CD4-positive, CD25-positive, alpha-beta regulatory T cell (primary cell): ENCODE data around the gene JUN. TPM values are rescaled to one million over a fixed set of nuclear protein-coding genes. Genes with fewer than 3 reads are reported as not detected.

Experiments used
- ATAC-seq, 2 donors: fragments of 150-1000 bp; cut with Tn5 transposase; one replicate each; pipeline ENCODE4 v1.10.0; 2021; ENCODE audit warnings: low read depth in 2 of 2, moderate number of reproducible peaks in 2 of 2, moderate library complexity in 1 of 2
- DNase-seq, 3 donors: peaks; one replicate each; pipeline versions ENCODE4 v3.0.0 to v3.0.0-alpha.2; 2012 to 2022; ENCODE audit warnings: mixed read lengths in 1 of 3
- H3K27ac ChIP-seq: one replicate; pipeline ENCODE4 v1.7.0; 2013; ENCODE audit warnings: mild to moderate bottlenecking, low read length; ENCODE audit not compliant: insufficient read depth, poor library complexity, severe bottlenecking
- H3K27me3 ChIP-seq: one replicate; pipeline ENCODE4 v1.7.0; 2013; ENCODE audit warnings: low read length; ENCODE audit not compliant: control insufficient read depth, insufficient read depth
- H3K36me3 ChIP-seq: one replicate; pipeline ENCODE4 v1.7.0; 2013; ENCODE audit warnings: mild to moderate bottlenecking, low read length, moderate library complexity; ENCODE audit not compliant: control insufficient read depth, insufficient read depth
- H3K4me1 ChIP-seq: 2 replicates; pipeline ENCODE4 v1.7.0; 2013; ENCODE audit warnings: mild to moderate bottlenecking, low read length; ENCODE audit not compliant: insufficient read depth, control insufficient read depth, poor library complexity, severe bottlenecking
- H3K4me3 ChIP-seq: one replicate; pipeline ENCODE4 v1.7.0; 2013; ENCODE audit warnings: low read depth, mild to moderate bottlenecking, low read length, moderate library complexity
- H3K9me3 ChIP-seq, 2 experiments: 1 replicate in 1 of 2; 2 replicates in 1 of 2; pipeline ENCODE4 v1.7.0; 2013; ENCODE audit warnings: low read length in 2 of 2, mild to moderate bottlenecking in 1 of 2, moderate library complexity in 1 of 2; ENCODE audit not compliant: control insufficient read depth in 2 of 2
- H3K27ac Mint-ChIP-seq, 3 donors: one replicate each; pipeline ENCODE4 v1.8.0; 2020 to 2022; ENCODE audit warnings: mild to moderate bottlenecking in 3 of 3, mixed read lengths in 3 of 3, moderate library complexity in 2 of 3
- H3K27me3 Mint-ChIP-seq: one replicate; pipeline ENCODE4 v1.8.0; 2022; ENCODE audit warnings: mild to moderate bottlenecking, mixed read lengths
- H3K36me3 Mint-ChIP-seq: one replicate; pipeline ENCODE4 v1.8.0; 2020; ENCODE audit warnings: mixed read lengths
- H3K4me1 Mint-ChIP-seq, 4 donors: one replicate each; pipeline ENCODE4 v1.8.0; 2020 to 2022; ENCODE audit warnings: mixed read lengths in 4 of 4, mild to moderate bottlenecking in 1 of 4
- H3K4me3 Mint-ChIP-seq, 4 donors: one replicate each; pipeline ENCODE4 v1.8.0; 2020 to 2022; ENCODE audit warnings: mild to moderate bottlenecking in 4 of 4, mixed read lengths in 4 of 4, moderate library complexity in 3 of 4
- H3K9me3 Mint-ChIP-seq, 7 donors: one replicate each; pipeline ENCODE4 v1.8.0; 2020 to 2022; ENCODE audit warnings: mixed read lengths in 7 of 7, mild to moderate bottlenecking in 3 of 7, moderate library complexity in 2 of 7
- polyA plus RNA-seq, 4 donors: library from polyadenylated mRNA; unstranded; fragments of 300-500 nt; fragmentation: Illumina TruSeq; gene quantifications; one replicate each; pipeline ENCODE4 v1.2.3, GENCODE V29; 2021
- total RNA-seq: library from RNA; stranded (reverse); gene quantifications from one replicate; pipeline ENCODE4 v1.2.3, GENCODE V29; 2022

Gene JUN
- total and polyA plus RNA-seq, 5 donors from 2014 or later: 41.3 to 1,538 (median 52.2) TPM

DNA sequence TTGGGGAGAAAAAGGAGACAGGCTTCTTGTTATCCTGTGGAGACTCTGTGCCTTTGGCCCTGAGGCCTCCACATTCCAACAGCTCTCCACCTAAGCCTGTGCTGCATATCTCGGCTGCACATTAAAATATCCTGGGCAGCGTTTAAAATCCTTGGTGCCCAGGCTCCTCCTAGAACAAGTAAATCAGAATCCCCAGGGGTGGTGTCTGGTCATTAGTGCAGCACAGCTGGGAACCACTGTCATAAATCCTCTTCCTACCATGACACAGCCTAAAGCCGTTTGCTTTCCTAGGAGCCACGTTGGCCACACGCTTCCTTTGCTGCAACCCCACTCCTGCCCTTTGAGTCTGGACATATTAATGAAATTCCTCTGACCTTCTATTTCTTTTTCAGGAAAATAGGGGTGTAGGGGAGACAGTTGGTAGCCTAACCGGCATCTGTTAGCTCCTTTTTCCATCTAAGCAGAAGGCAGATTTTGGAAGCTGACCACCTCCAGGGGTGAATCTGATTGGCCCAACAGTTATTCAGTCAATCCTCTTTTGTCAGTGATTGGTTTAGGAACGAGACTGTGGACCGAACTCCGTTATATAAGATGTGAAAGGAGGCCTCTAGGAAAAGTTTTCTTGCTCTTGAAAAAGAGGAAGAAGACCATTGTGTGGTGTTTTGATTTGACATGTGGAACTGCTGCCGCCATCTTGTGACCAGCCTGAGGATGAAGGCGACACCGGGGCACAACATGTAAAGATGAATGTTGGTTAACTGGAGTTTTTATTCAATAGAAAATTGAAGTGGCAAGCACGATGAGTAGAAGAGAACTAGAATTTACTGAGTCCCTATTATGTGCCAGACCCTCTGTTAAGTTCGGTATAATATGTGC is 41.9 kb downstream of the JUN start:
- no peak overlapping the region for H3K4me3 Mint-ChIP-seq
- H3K9me3 Mint-ChIP-seq: peaks cover 0 to 2% (median 0%) of the 10 kb centered on the region in 7 donors
- no peak overlapping the region for H3K4me3 ChIP-seq
- peak overlapping the region in 1 of 3 donors; percentile 45 for H3K27ac Mint-ChIP-seq
- H3K36me3 ChIP-seq: no peaks in the 10 kb centered on the region
- H3K4me1 Mint-ChIP-seq: peaks cover 0 to 5% (median 2%) of the 10 kb centered on the region in 4 donors
- H3K27ac ChIP-seq: no peak overlapping the region
- no peaks in the 10 kb centered on the region for H3K9me3 ChIP-seq
- DNase-seq (no peak), ATAC-seq (no peak)
- peaks cover 3% of the 10 kb centered on the region for H3K4me1 ChIP-seq
- H3K27me3 Mint-ChIP-seq: peaks cover 8% of the 10 kb centered on the region
- H3K36me3 Mint-ChIP-seq: peaks cover 3% of the 10 kb centered on the region
- H3K27me3 ChIP-seq: peaks cover 10% of the 10 kb centered on the region

DNA sequence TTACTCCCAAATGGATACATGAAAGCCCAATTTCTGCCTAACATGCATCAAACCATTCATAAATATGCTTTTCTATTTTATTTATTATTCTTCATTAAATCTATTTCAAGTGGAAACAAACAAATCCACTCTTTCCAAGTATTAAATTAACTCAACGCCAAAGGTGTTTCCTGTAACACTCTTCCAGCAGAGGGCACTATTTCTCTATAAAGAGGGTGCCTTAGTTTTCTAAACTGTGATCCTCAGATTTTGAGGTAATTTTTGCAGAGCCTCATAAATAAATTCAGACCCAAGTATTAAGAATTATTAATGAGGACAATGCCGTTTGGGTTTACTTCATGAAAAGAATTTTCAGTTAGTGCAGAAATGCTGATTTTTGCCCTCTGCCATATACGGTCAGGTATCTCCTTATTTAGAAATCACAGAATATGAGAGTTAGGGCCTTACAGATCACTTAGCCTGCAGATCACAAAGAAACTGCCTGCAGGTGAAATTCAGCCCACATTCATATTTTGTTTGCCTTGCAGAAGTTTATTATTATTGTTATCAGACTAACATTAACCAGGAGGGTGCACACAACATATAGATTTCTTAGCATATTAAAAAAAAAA is 43.9 kb downstream of the JUN start:
- ATAC-seq: no peak
- Mint-ChIP-seq H3K4me3 (no peak overlapping the region), H3K27ac (no peak overlapping the region), H3K4me1 (peaks cover 0 to 12% (median 2%) of the 10 kb centered on the region in 4 donors), H3K27me3 (no peaks in the 10 kb centered on the region), H3K36me3 (no peaks in the 10 kb centered on the region), H3K9me3 (peaks cover 0 to 2% (median 0%) of the 10 kb centered on the region in 7 donors)
- peaks cover 5% of the 10 kb centered on the region for H3K4me1 ChIP-seq
- DNase-seq: peak; percentile 8 to 64 (median 63)
- no peaks in the 10 kb centered on the region for H3K9me3 ChIP-seq
- no peak overlapping the region for H3K4me3 ChIP-seq
- H3K27ac ChIP-seq: no peak overlapping the region
- peaks cover 7% of the 10 kb centered on the region for H3K27me3 ChIP-seq
- no peaks in the 10 kb centered on the region for H3K36me3 ChIP-seq

DNA sequence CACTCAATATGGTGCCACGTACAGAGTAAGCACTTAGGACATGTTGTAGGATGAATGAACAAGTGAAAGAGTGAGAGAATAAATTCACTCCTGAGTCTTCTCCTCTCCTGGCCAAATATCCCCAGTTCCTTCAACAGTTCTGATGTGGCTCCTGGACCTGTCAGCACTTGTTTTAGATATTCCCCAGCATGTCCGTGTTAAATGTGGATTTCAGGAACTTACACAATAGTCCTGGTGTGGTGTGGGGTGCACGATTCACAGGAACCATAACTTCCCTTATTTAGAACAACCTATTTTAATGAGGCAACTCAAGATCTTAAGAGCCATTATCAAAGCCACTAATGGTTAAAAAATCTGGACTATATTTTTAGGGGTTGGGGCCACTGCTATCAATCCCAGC is 45.0 kb downstream of the JUN start:
- peaks cover 4% of the 10 kb centered on the region for H3K27me3 ChIP-seq
- Mint-ChIP-seq H3K4me3 (no peak overlapping the region), H3K36me3 (no peaks in the 10 kb centered on the region), H3K27ac (no peak overlapping the region), H3K9me3 (peaks cover 0 to 2% (median 0%) of the 10 kb centered on the region in 7 donors), H3K4me1 (peaks cover 0 to 12% (median 2%) of the 10 kb centered on the region in 4 donors), H3K27me3 (no peaks in the 10 kb centered on the region)
- DNase-seq: no peak
- H3K4me3 ChIP-seq: no peak overlapping the region
- no peaks in the 10 kb centered on the region for H3K36me3 ChIP-seq
- H3K4me1 ChIP-seq: peaks cover 5% of the 10 kb centered on the region
- ATAC-seq: no peak
- no peaks in the 10 kb centered on the region for H3K9me3 ChIP-seq
- no peak overlapping the region for H3K27ac ChIP-seq

DNA sequence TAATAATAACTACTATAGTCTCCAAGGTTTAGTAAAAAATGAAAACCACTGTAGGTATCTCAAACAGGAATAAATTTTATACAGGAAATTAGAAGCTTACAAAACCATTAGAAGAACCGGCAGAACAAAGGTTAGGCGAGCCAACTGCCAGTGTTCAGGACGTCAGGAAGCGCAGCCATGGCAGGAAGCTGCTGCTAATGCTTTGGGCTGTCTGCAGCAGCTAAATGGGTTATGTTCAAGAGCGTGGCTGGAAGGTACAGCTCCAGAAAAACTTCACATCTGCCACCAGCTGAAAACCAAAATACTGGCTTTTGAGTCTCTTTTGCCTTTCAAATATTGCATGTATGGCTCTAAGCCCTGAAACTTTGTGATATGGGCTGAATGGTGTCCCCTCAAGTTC is 48.3 kb downstream of the JUN start:
- Mint-ChIP-seq H3K27ac (no peak overlapping the region), H3K9me3 (peaks cover 0 to 2% (median 0%) of the 10 kb centered on the region in 7 donors), H3K27me3 (no peaks in the 10 kb centered on the region), H3K4me1 (peaks cover 0 to 12% (median 2%) of the 10 kb centered on the region in 4 donors), H3K4me3 (no peak overlapping the region), H3K36me3 (no peaks in the 10 kb centered on the region)
- Histone ChIP-seq H3K27me3 (peaks cover 3% of the 10 kb centered on the region), H3K4me3 (no peak overlapping the region), H3K9me3 (no peaks in the 10 kb centered on the region), H3K4me1 (peaks cover 5% of the 10 kb centered on the region), H3K27ac (no peak overlapping the region), H3K36me3 (no peaks in the 10 kb centered on the region)
- DNase-seq: no peak
- ATAC-seq: no peak

DNA sequence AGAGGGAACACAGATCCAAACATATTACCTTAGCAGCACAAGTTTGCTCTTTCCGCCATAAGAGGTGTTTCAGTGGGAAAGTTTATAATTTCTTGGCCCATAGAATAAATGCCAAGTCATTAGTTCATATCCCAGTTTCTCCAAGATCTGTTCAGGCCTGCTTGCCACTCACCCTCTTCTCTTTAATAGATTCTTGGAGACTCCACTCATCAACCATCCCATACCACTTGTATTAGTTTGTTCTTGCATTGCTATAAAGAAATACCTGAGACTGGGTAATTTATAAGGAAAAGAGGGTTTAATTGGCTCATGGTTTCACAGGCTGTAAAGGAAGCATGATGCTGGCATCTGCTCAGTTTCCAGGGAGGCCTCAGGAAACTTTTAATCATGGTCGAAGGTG is 49.2 kb downstream of the JUN start:
- no peak overlapping the region for H3K27ac ChIP-seq
- H3K27me3 Mint-ChIP-seq: no peaks in the 10 kb centered on the region
- ATAC-seq (no peak), DNase-seq (no peak)
- no peak overlapping the region for H3K4me3 Mint-ChIP-seq
- peaks cover 0 to 12% (median 2%) of the 10 kb centered on the region in 4 donors for H3K4me1 Mint-ChIP-seq
- H3K4me1 ChIP-seq: peaks cover 5% of the 10 kb centered on the region
- H3K4me3 ChIP-seq: no peak overlapping the region
- H3K9me3 ChIP-seq: no peaks in the 10 kb centered on the region
- no peaks in the 10 kb centered on the region for H3K36me3 ChIP-seq
- peaks cover 3% of the 10 kb centered on the region for H3K27me3 ChIP-seq
- H3K9me3 Mint-ChIP-seq: peaks cover 0 to 2% (median 0%) of the 10 kb centered on the region in 7 donors
- H3K27ac Mint-ChIP-seq: no peak overlapping the region
- H3K36me3 Mint-ChIP-seq: no peaks in the 10 kb centered on the region

GRCh38 chr1:58732087-58732775 is 51.6 kb downstream of the JUN start:
- Histone ChIP-seq H3K4me3 (no peak overlapping the region), H3K9me3 (no peaks in the 10 kb centered on the region), H3K27me3 (no peaks in the 10 kb centered on the region), H3K27ac (no peak overlapping the region), H3K4me1 (peaks cover 6% of the 10 kb centered on the region), H3K36me3 (no peaks in the 10 kb centered on the region)
- Mint-ChIP-seq H3K27me3 (no peaks in the 10 kb centered on the region), H3K27ac (no peak overlapping the region), H3K36me3 (no peaks in the 10 kb centered on the region), H3K4me1 (peaks cover 0 to 12% (median 3%) of the 10 kb centered on the region in 4 donors), H3K9me3 (peaks cover 0 to 2% (median 0%) of the 10 kb centered on the region in 7 donors), H3K4me3 (no peak overlapping the region)
- DNase-seq (no peak), ATAC-seq (no peak)
